Measurements from ENCODE around the gene ZNF526.

- TF ChIP-seq CTCF (IDR thresholded peaks at IDR 0.05) (no peak), POLR2A (IDR thresholded peaks at IDR 0.05) (no peak), POLR2AphosphoS5 (IDR thresholded peaks at IDR 0.05) (no peak), EP300 (IDR thresholded peaks at IDR 0.05) (no peak)
Measured at GRCh38 chr19:42239544-42240220, 19.6 kb downstream of the ZNF526 start.
